ENCODE data around the gene PDGFB. TPM values are rescaled to one million over a fixed set of nuclear protein-coding genes. Genes with fewer than 3 reads are reported as not detected.
A peak's percentile ranks its signal among the peaks of the same experiment; 100 is the strongest.

The PDGFB gene
- total RNA-seq, 1 experiment from 2014 or later, result 39.7 TPM

DNA sequence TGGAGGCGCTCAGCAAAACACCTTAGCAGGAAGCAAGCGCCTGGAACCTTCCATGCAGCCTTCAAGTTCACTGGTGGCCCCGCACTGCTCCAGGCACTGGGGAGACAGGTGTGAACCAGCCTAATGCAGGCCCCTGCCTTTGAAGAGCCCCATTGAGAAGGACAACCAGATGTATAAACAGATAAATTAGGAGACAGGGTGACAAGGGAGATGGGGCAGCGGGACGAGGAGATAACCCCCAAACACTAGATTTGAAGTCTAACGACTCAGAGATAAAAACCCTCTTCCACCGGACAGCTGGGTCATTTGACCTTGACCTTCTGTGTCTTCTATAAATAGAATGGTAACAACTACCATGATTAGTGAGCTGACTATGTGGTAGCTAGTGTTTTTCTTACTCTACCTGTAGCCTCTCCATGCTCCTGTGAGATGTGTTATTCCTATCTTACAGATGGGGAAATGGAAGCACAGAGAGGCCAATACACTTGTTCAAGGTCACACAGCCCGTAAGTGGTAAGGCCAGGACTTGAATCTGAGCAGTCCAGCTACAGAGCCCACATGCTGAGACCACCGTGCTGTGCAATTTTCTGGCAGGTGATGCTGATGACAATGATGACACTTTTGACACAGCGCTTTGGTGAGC lies 2.0 kb upstream of the PDGFB start:
- POLR2A ChIA-PET (ENCODE audit: unreplicated experiment), result no interaction called here
- BruUV-seq (replicated peaks), result no TSS peak
- Histone ChIP-seq H3F3A (ENCODE audit: insufficient read depth, low read depth) (peaks cover 51% of the 10 kb centered on the region), H3K4me3 (no peak overlapping the region), H3K27me3 (ENCODE audit: insufficient read depth, low read depth) (no peaks in the 10 kb centered on the region), H2AFZ (no peak overlapping the region), H3K36me3 (ENCODE audit: low read depth) (no peaks in the 10 kb centered on the region), H3K27ac (no peak overlapping the region), H3K79me2 (ENCODE audit: low read depth) (peaks cover 23% of the 10 kb centered on the region), H4K20me1 (ENCODE audit: insufficient read depth) (no peaks in the 10 kb centered on the region), H3K9me3 (ENCODE audit: insufficient read depth, low read depth) (no peaks in the 10 kb centered on the region), H3K4me1 (replicated peaks; ENCODE audit: insufficient read depth) (peaks cover 12% of the 10 kb centered on the region), H3K4me2 (no peak overlapping the region), H3K9me2 (ENCODE audit: insufficient read depth) (no peaks in the 10 kb centered on the region)
- intact Hi-C loops (cut with micrococcal nuclease; ENCODE audit: unreplicated experiment), result loop anchor here (10.0 kb wide), 1 partner anchor 278 kb away; the partner anchor contains the start of gene ATF4
- TF ChIP-seq, protein P1, sequence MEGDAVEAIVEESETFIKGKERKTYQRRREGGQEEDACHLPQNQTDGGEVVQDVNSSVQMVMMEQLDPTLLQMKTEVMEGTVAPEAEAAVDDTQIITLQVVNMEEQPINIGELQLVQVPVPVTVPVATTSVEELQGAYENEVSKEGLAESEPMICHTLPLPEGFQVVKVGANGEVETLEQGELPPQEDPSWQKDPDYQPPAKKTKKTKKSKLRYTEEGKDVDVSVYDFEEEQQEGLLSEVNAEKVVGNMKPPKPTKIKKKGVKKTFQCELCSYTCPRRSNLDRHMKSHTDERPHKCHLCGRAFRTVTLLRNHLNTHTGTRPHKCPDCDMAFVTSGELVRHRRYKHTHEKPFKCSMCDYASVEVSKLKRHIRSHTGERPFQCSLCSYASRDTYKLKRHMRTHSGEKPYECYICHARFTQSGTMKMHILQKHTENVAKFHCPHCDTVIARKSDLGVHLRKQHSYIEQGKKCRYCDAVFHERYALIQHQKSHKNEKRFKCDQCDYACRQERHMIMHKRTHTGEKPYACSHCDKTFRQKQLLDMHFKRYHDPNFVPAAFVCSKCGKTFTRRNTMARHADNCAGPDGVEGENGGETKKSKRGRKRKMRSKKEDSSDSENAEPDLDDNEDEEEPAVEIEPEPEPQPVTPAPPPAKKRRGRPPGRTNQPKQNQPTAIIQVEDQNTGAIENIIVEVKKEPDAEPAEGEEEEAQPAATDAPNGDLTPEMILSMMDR (conservative IDR thresholded peaks at IDR 0.05), result no peak
- no peak for TF ChIP-seq EZH2 (IDR thresholded peaks at IDR 0.05; ENCODE audit: low read depth)
- CTCF ChIA-PET, result no interaction called here
- no peak for DNase-seq

DNA sequence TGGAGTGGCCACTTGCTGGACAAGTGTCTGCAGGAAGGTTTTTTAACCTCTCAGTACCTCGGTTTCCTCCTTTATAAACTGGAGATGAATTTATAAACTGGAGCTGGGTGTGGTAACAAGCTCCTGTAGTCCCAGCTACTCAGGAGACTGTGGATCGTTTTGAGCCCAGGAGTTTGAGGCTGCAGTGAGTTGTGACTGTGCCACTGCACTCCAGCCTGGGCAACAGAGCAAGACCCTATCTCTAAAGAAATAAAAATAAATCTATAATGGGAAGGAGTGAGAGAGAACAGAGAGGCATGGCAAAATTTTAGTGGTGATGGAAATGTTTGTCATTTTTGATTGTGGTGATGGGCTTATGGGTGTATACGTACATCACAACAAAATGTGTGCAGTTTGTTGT lies 1.4 kb upstream of the PDGFB start:
- DNase-seq, result no peak
- Histone ChIP-seq H4K20me1 (ENCODE audit: insufficient read depth) (no peaks in the 10 kb centered on the region), H3K27me3 (ENCODE audit: insufficient read depth, low read depth) (no peaks in the 10 kb centered on the region), H3K9me2 (ENCODE audit: insufficient read depth) (no peaks in the 10 kb centered on the region), H3K79me2 (ENCODE audit: low read depth) (peaks cover 29% of the 10 kb centered on the region), H3K4me2 (no peak overlapping the region), H3K27ac (no peak overlapping the region), H3K4me1 (replicated peaks; ENCODE audit: insufficient read depth) (peaks cover 13% of the 10 kb centered on the region), H2AFZ (no peak overlapping the region), H3K9me3 (ENCODE audit: insufficient read depth, low read depth) (no peaks in the 10 kb centered on the region), H3F3A (ENCODE audit: insufficient read depth, low read depth) (peaks cover 51% of the 10 kb centered on the region), H3K4me3 (no peak overlapping the region), H3K36me3 (ENCODE audit: low read depth) (no peaks in the 10 kb centered on the region)
- BruUV-seq (replicated peaks), result TSS peak; percentile 1
- CTCF ChIA-PET, result interaction anchor here (0.9 kb wide), 1 partner anchor 477 kb away, joined by 3 read pairs; no protein-coding TSS in a partner anchor
- TF ChIP-seq EZH2 (IDR thresholded peaks at IDR 0.05; ENCODE audit: low read depth), result no peak
- intact Hi-C loops (cut with micrococcal nuclease; ENCODE audit: unreplicated experiment), result loop anchor here (10.0 kb wide), 1 partner anchor 279 kb away; the partner anchor contains the start of gene ATF4
- POLR2A ChIA-PET (ENCODE audit: unreplicated experiment), result interaction anchor here (1.4 kb wide), 1 partner anchor 8 kb away, joined by 7 read pairs; no protein-coding TSS in a partner anchor

DNA sequence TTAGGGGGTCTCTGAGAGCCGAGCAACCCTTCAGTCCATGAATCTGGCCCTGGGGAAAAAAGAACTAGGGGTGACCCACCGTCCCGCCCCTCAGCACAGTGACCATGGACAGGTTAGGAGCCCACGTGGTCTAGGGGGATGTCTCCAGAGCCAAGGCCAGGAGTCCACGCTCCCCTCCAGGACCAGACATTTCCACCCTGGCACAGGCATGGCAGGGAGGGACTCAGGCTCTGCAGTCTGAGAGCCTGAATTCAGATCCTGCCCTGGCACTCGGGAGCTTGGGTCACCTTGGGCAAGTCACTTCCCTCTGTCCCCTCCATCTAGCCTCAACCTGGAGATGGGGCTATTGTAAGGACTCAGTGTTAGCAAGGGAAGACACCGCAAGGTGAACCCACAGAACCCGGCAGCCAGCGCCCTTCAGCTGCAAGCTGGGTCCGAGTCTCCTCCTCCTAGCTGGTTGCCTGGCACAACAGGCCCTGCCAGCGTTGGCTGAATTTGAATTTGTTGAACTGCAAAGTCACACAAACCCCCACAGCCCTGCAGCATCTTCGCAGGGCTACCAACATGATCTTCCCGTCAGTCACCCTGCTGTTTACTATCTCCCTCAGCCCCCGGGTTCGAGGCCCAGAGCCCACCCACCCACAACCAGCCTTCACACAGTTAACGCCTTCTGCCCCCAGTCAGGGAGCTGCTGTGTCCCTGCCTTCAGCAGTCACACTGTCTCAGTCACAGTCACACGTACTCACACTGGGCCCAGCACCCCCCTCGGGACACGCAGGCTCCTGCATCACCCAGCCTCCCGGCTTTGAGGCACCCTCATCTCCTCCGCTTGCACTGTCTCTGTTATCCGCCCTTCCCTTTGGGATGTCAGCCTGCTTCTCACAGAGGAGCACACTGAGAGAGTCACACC lies 603 bp upstream of the PDGFB start:
- Histone ChIP-seq H3K4me1 (replicated peaks; ENCODE audit: insufficient read depth) (peaks cover 20% of the 10 kb centered on the region), H3K36me3 (ENCODE audit: low read depth) (no peaks in the 10 kb centered on the region), H3K4me2 (peak overlapping the region; percentile 89), H2AFZ (no peak overlapping the region), H3K79me2 (ENCODE audit: low read depth) (peaks cover 33% of the 10 kb centered on the region), H3K9me3 (ENCODE audit: insufficient read depth, low read depth) (no peaks in the 10 kb centered on the region), H3F3A (ENCODE audit: insufficient read depth, low read depth) (peaks cover 51% of the 10 kb centered on the region), H3K27me3 (ENCODE audit: insufficient read depth, low read depth) (no peaks in the 10 kb centered on the region), H3K9me2 (ENCODE audit: insufficient read depth) (no peaks in the 10 kb centered on the region), H4K20me1 (ENCODE audit: insufficient read depth) (no peaks in the 10 kb centered on the region), H3K4me3 (peak overlapping the region; percentile 98), H3K27ac (no peak overlapping the region)
- DNase-seq, result no peak
- BruUV-seq (replicated peaks), result no TSS peak
- POLR2A ChIA-PET (ENCODE audit: unreplicated experiment), result interaction anchor here (0.6 to 1.4 kb wide), 6 partner anchors 8 to 457 kb away, joined by 3 to 8 read pairs (median 3); no protein-coding TSS in a partner anchor
- CTCF ChIA-PET, result interaction anchor here (0.9 to 1.1 kb wide), 2 partner anchors 97 to 476 kb away, joined by 3 to 11 read pairs; no protein-coding TSS in a partner anchor
- TF ChIP-seq, protein P1 (conservative IDR thresholded peaks at IDR 0.05), result no peak
- no peak for TF ChIP-seq EZH2 (IDR thresholded peaks at IDR 0.05; ENCODE audit: low read depth)
- intact Hi-C loops (cut with micrococcal nuclease; ENCODE audit: unreplicated experiment), result loop anchor here (10.0 kb wide), 1 partner anchor 279 kb away; the partner anchor contains the start of gene ATF4
